ENCODE results near the gene FAM13C. TPM values are rescaled to one million over a fixed set of nuclear protein-coding genes. Genes with fewer than 3 reads are reported as not detected.

The FAM13C gene
- total and polyA plus RNA-seq, 2 of the 13 experiments (the other 11 are each of a cell fraction or from before 2014, with no cell fraction given): 0.07 to 0.26 TPM

DNA sequence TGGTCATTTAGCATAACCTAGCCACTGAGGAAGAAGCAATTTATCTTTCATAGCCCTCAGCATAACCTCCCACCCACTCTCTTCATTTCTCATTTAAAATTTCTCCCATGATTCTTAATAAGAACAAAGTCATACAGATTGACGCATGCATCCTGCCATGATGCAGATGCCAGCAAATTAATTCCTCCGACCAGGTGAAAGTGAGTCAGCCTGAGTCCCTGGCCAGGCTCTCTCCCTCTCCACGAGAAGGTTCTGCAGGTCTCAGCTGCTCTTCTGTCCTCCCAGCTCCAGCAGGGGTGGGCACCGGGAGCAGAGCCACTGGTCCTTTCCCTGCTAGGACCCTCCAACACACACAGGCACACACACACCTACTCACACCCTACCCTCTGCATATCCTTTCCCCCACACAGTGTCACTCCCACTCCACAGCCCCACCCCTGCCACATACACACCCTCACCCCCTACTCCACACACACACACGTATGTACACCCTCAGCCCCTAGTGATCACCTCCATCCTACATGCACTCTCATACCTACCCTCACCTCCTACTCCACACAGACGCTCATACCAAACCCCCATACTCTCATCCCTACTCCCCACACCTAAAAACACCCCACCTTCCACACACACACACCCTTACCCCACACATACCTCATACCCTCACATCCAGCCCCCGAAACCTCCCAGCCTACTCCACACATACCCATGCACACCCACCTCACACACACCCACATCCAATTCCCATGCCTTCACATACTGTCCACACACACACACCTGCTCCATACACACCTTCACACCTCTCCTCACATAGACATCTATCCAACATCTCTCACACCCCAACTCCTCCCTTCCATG lies 78.0 kb downstream of the FAM13C start:
- BruUV-seq (replicated peaks): no TSS peak
- intact Hi-C loops (cut with micrococcal nuclease; ENCODE audit: unreplicated experiment): no loop called here
- WGBS (ENCODE audit: low lambda C conversion rate): 73% methylated on average over 7 of the region's 7 CpGs
- CTCF ChIA-PET (ENCODE audit: low intra/inter-chr PET ratio, low total read pairs): no interaction called here
- TF ChIP-seq ZNF230 (CRISPR knock-in tag; IDR thresholded peaks at IDR 0.05): no peak
- TF ChIP-seq NBN (conservative IDR thresholded peaks at IDR 0.05): 0 out of 2 replicates have a peak, but pooled peaks have one; percentile 16
- TF ChIP-seq, protein P1, sequence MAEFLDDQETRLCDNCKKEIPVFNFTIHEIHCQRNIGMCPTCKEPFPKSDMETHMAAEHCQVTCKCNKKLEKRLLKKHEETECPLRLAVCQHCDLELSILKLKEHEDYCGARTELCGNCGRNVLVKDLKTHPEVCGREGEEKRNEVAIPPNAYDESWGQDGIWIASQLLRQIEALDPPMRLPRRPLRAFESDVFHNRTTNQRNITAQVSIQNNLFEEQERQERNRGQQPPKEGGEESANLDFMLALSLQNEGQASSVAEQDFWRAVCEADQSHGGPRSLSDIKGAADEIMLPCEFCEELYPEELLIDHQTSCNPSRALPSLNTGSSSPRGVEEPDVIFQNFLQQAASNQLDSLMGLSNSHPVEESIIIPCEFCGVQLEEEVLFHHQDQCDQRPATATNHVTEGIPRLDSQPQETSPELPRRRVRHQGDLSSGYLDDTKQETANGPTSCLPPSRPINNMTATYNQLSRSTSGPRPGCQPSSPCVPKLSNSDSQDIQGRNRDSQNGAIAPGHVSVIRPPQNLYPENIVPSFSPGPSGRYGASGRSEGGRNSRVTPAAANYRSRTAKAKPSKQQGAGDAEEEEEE (CRISPR knock-in tag; IDR thresholded peaks at IDR 0.05; ENCODE audit: borderline replicate concordance): no peak
- no peak for TF ChIP-seq MTA1 (CRISPR knock-in tag; IDR thresholded peaks at IDR 0.05; ENCODE audit: borderline replicate concordance)
- no peak overlapping the region for H3K4me3 ChIP-seq (replicated peaks in 1 of 3; ENCODE audit: insufficient read depth in 1 of 3, low read depth in 2 of 3, low read length in 3 of 3)
- no peak for FAIRE-seq
- H3K9ac ChIP-seq (ENCODE audit: insufficient read depth, low read depth, low read length): no peak overlapping the region
- no peaks in the 10 kb centered on the region for H3K36me3 ChIP-seq (replicated peaks in 1 of 2; ENCODE audit: control insufficient read depth in 1 of 2, insufficient read depth in 2 of 2, low read length in 2 of 2)
- no peaks in the 10 kb centered on the region for H3K79me2 ChIP-seq (ENCODE audit: insufficient read depth, low read length)
- H3K27ac ChIP-seq (ENCODE audit: extremely low read length, insufficient read depth, low read length): no peak overlapping the region
- in situ Hi-C loops (cut with HindIII; ENCODE audit: extremely low pct_ligation_motif_present, low pct_unique_long_range_greater_than_20kb): no loop called here
- DNase-seq (ENCODE audit: low spot score): no peak
- no peak overlapping the region for H3K4me2 ChIP-seq (ENCODE audit: low read depth, low read length)
- POLR2A ChIA-PET: no interaction called here
- H3K27me3 ChIP-seq (ENCODE audit: control insufficient read depth in 1 of 2, insufficient read depth in 2 of 2, low read length in 2 of 2): no peaks in the 10 kb centered on the region
- H2AFZ ChIP-seq (ENCODE audit: low read length): no peak overlapping the region
- H4K20me1 ChIP-seq (ENCODE audit: insufficient read depth, low read length): no peaks in the 10 kb centered on the region
- H3K9me3 ChIP-seq (ENCODE audit: low read length): no peaks in the 10 kb centered on the region
- H3K4me1 ChIP-seq (ENCODE audit: insufficient read depth, low read length): no peaks in the 10 kb centered on the region
- ATAC-seq: no peak

- WGBS (ENCODE audit: low lambda C conversion rate): 72% methylated on average over 8 of the region's 9 CpGs
- TF ChIP-seq DR1 (CRISPR knock-in tag; IDR thresholded peaks at IDR 0.05) (no peak), ZNF75D (CRISPR knock-in tag; IDR thresholded peaks at IDR 0.05; ENCODE audit: borderline replicate concordance) (no peak), ZNF577 (CRISPR knock-in tag; IDR thresholded peaks at IDR 0.05; ENCODE audit: borderline replicate concordance, low read depth) (no peak), TCF7L2 (IDR thresholded peaks at IDR 0.05; ENCODE audit: low read depth, low read length) (no peak), THAP11 (CRISPR knock-in tag; IDR thresholded peaks at IDR 0.05) (no peak)
- ChIA-PET CTCF (ENCODE audit: low intra/inter-chr PET ratio, low total read pairs) (no interaction called here), POLR2A (no interaction called here)
- Histone ChIP-seq H3K79me2 (ENCODE audit: insufficient read depth, low read length) (no peaks in the 10 kb centered on the region), H3K27ac (ENCODE audit: extremely low read length, insufficient read depth, low read length) (no peak overlapping the region), H3K9me3 (ENCODE audit: low read length) (no peaks in the 10 kb centered on the region), H4K20me1 (ENCODE audit: insufficient read depth, low read length) (no peaks in the 10 kb centered on the region), H3K4me2 (ENCODE audit: low read depth, low read length) (no peak overlapping the region), H3K27me3 (ENCODE audit: control insufficient read depth in 1 of 2, insufficient read depth in 2 of 2, low read length in 2 of 2) (no peaks in the 10 kb centered on the region), H3K4me3 (replicated peaks in 1 of 3; ENCODE audit: insufficient read depth in 1 of 3, low read depth in 2 of 3, low read length in 3 of 3) (no peak overlapping the region), H3K36me3 (replicated peaks in 1 of 2; ENCODE audit: control insufficient read depth in 1 of 2, insufficient read depth in 2 of 2, low read length in 2 of 2) (no peaks in the 10 kb centered on the region), H2AFZ (ENCODE audit: low read length) (no peak overlapping the region), H3K4me1 (ENCODE audit: insufficient read depth, low read length) (no peaks in the 10 kb centered on the region), H3K9ac (ENCODE audit: insufficient read depth, low read depth, low read length) (no peak overlapping the region)
- no TSS peak for BruUV-seq (replicated peaks)
- ATAC-seq (no peak; the same call in 2 of the 3 replicates), DNase-seq (ENCODE audit: low spot score) (no peak), FAIRE-seq (no peak)
- in situ Hi-C loops (cut with HindIII; ENCODE audit: extremely low pct_ligation_motif_present, low pct_unique_long_range_greater_than_20kb) (no loop called here), intact Hi-C loops (cut with micrococcal nuclease; ENCODE audit: unreplicated experiment) (no loop called here)
Observed at GRCh38 chr10:59283456-59284091, 78.8 kb downstream of the FAM13C start.

Measured in HepG2 (cell line).